HG03439 (cell line): ENCODE data around the gene CREB5.
A peak's percentile ranks its signal among the peaks of the same experiment; 100 is the strongest.

Experiments
- ATAC-seq: cut with Tn5 transposase; IDR thresholded peaks from one replicate; pipeline ENCODE4 v1.9.1; 2021; ENCODE audit warnings: mild to moderate bottlenecking, moderate library complexity; ENCODE audit not compliant: unreplicated experiment

Gene CREB5

GRCh38 chr7:28509251-28510025, 97.1 kb downstream of the CREB5 start:
- ATAC-seq, result peak; percentile 77

- ATAC-seq, result no peak
Measured at GRCh38 chr7:28510026-28510369, 97.7 kb downstream of the CREB5 start.

GRCh38 chr7:28512668-28513440, 100.5 kb downstream of the CREB5 start:
- no peak for ATAC-seq

- no peak for ATAC-seq
Measured at GRCh38 chr7:28516390-28517172, 104.3 kb downstream of the CREB5 start.

GRCh38 chr7:28517206-28517605, 104.9 kb downstream of the CREB5 start:
- no peak for ATAC-seq

- ATAC-seq, result no peak
Measured at GRCh38 chr7:28517606-28518005, 105.3 kb downstream of the CREB5 start.

GRCh38 chr7:28520074-28521015, 108.0 kb downstream of the CREB5 start:
- ATAC-seq, result no peak

- no peak for ATAC-seq
Measured at GRCh38 chr7:28524978-28525377, 112.7 kb downstream of the CREB5 start.

- ATAC-seq, result no peak
Measured at GRCh38 chr7:28528899-28529298, 116.6 kb downstream of the CREB5 start.

GRCh38 chr7:28529755-28530154, 117.4 kb downstream of the CREB5 start:
- ATAC-seq, result no peak

- ATAC-seq, result no peak
Measured at GRCh38 chr7:28530175-28530802, 118.0 kb downstream of the CREB5 start.

GRCh38 chr7:28530803-28531175, 118.5 kb downstream of the CREB5 start:
- ATAC-seq, result no peak

- no peak for ATAC-seq
Measured at GRCh38 chr7:28531291-28531690, 119.0 kb downstream of the CREB5 start.

GRCh38 chr7:28532181-28532580, 119.9 kb downstream of the CREB5 start:
- ATAC-seq, result no peak

- peak; percentile 49 for ATAC-seq
Measured at GRCh38 chr7:28533267-28533666, 120.9 kb downstream of the CREB5 start.

- peak; percentile 25 for ATAC-seq
Measured at GRCh38 chr7:28533731-28534531, 121.6 kb downstream of the CREB5 start.

GRCh38 chr7:28536259-28536658, 123.9 kb downstream of the CREB5 start:
- no peak for ATAC-seq

GRCh38 chr7:28539289-28539981, 127.1 kb downstream of the CREB5 start:
- peak; percentile 94 for ATAC-seq

- no peak for ATAC-seq
Measured at GRCh38 chr7:28542410-28542809, 130.1 kb downstream of the CREB5 start.
